Dedifferentiated amniotic fluid mesenchymal stem cell (primary cell): ENCODE results near the gene TRIM2.
A peak's percentile ranks its signal among the peaks of the same experiment; 100 is the strongest.
"Not testable (repeated sequence)": the region's sequence is repeated elsewhere in the genome, so short reads cannot be mapped to it uniquely, and the experiment has no call there.

Experiments used
- DNase-seq: peaks from one replicate; pipeline ENCODE4 v3.0.0-alpha.2; 2016; ENCODE audit errors: extremely low spot score

The TRIM2 gene

DNA sequence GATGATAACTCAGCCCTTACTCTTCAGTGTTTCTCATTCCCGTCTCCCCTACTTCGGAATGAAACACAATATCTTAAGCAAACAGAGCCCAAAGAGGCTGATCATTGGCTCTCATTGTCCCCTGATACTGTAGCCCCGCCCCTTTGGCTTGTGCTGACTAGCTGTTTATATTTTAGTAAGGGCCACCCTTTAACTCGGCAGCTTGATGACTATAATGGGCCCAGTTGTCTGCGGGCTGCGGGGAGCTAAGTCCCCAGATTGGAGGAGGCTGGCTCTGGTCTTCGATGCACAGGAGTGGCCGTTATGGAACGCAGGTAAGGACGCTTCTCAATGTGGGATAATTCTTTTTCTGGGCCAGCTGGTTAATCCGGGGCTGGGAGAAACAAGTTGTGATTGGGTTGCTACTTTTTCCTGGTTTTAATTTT, at the start of gene TRIM2:
Gene TRIM2 (plus strand): TSS at position 197 of the 425 bp plus-strand sequence. CDS start 88 bp downstream, at position 285.
- no peak for DNase-seq

DNA sequence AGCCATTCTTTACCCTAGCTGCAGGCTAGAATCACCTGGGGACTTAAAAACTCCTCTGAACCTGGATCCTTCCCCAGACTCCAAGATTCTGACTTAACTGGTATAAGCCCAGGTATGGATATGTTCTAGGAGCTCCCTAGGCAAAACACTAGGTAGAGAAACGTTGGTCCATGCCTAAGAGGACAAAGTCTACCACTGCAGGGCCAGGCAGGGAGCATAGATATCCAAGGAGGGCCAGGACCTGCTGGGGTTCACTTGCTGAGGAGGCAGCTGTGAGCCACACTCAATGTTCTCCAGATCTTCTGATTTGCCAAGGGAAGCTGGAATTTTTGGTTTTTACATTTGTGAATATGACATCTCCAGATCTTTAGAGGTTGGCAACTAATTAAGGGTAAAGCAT, 48.6 kb upstream of the TRIM2 start:
- DNase-seq: no peak

GRCh38 chr4:153156263-153156662, 48.0 kb upstream of the TRIM2 start:
- no peak for DNase-seq

- no peak for DNase-seq
Observed at GRCh38 chr4:153156721-153157120, 47.5 kb upstream of the TRIM2 start.

DNA sequence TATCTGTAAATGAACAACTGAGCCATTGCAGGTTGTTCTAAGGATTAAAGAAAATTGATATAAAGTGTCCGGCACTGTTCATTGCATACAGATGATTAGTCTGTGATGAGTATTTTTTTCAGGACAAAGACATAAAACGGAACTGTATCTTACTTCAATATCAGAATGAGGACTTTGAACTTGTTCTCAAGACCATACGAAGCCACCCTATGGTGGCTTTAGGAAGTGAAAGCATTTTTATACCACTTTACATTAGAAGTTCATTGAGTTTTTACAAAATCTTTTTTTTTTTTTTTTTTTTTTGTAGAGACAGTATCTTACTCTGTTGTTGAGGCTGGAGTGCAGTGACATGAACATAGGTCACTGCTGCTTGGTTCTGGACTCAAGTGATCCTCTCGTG, 45.2 kb upstream of the TRIM2 start:
- no peak for DNase-seq

- peak; percentile 50 for DNase-seq
Observed at GRCh38 chr4:153159728-153160221, 44.5 kb upstream of the TRIM2 start.

DNA sequence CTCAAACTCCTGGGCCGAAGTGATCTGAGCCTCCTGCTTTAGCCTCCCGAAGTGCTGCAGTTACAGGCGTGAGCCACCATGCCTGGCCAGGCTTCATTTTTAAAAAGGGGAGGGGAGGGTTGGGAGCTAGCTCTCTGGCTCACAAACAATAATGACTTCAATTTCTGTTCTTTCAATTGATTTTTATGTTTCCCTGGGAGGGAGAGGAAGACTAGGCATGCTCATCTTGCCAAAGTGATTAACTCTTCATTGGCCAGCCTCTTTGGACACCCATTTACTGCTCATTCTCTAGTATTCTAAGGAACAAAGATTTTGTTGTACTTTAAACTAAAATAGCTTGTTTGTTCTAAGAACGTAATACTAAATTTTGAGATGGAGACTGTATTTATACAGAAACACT, 43.4 kb upstream of the TRIM2 start:
- DNase-seq: no peak

GRCh38 chr4:153161226-153161963, 42.8 kb upstream of the TRIM2 start:
- DNase-seq: no peak

- DNase-seq: not testable (repeated sequence)
Observed at GRCh38 chr4:153165236-153165635, 39.0 kb upstream of the TRIM2 start.

GRCh38 chr4:153166716-153167501, 37.3 kb upstream of the TRIM2 start:
- no peak for DNase-seq

DNA sequence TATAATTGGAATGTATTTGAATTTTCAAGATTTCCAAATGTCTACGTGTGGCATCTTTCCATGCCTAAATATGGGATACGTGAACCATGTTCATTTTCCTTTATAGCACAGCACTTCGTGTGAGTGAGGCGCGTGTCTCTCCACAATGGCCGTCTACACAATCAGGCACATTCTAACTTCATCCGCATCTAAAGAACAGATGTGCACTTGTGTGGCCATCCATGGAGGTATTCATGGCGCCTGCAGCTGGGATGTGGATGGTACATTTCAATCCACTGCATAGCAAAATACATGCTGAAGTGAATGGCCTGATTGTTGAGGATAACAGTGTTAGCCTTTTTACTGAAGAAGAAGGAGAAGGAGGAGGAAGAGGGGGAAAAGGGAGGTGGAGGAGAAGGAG, 34.5 kb upstream of the TRIM2 start:
- no peak for DNase-seq

GRCh38 chr4:153170407-153170806, 33.8 kb upstream of the TRIM2 start:
- no peak for DNase-seq

DNA sequence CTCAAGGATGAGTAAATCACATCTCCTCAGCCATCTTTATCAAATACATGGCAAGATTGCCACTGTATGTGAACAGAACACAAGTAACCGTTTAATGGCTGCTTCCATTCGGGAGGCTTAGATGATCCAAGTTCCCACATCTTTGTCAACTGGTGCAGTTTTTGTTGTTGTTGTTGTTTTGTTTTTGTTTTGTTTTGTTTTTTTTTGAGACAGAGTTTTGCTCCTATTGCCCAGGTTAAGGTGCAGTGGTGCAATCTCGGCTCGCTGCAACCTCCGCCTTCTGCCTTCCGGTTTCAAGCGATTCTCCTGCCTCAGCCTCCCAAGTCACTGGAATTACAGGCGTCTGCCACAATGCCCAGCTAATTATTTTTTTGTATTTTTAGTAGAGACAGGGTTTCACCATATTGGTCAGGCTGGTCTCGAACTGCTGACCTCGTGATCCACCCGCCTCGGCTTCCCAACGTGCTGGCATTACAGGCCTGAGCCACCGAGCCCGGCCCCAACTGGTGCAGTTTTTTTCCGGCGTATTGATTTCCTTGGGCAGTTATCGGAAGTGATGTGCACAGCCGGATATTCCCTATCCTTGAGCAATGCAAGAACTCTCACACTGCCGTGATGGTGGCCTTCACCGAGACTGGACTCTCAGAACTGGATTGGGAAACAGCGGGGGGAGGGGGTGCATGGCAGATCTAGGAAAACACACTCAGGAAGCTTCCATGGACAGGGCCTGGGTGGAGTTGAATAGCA, 29.2 kb upstream of the TRIM2 start:
- no peak for DNase-seq

GRCh38 chr4:153176938-153177337, 27.3 kb upstream of the TRIM2 start:
- no peak for DNase-seq

DNA sequence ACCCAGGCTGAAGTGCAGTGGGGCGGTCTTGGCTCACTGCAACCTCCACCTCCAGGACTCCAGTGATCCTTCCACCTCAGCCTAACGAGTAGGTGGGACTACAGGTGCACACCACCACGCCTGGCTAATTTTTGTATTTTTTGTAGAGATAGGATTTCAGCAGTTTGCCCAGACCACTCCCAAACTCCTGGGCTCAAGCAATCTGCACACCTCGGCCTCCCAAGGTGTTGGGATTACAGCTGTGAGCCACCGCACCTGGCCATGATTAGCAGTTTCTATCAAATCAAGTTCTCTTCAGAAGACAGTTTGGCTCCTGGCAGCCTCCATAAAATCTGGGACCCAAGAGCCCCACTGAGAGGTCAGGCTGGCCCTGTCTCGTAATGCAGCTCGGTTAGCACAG, 26.4 kb upstream of the TRIM2 start:
- no peak for DNase-seq

DNA sequence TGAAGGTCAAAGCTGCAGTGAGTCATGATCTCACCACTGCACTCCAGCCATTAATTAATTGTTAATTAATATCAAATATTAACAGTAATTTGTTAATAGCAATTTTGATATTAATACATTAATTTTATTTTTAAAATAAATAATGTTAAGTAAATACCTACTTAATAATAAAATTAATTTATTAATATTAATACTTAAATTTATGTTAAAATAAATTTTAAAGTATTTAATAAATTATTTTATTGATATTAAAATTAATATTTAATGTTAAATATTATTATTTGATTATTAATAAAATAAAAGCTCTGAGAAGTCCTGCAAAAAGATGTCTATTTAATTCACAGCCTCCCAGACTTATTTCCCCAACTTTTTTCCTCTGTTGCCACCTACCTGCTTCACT, 25.1 kb upstream of the TRIM2 start:
- no peak for DNase-seq

GRCh38 chr4:153181293-153181692, 22.9 kb upstream of the TRIM2 start:
- no peak for DNase-seq

DNA sequence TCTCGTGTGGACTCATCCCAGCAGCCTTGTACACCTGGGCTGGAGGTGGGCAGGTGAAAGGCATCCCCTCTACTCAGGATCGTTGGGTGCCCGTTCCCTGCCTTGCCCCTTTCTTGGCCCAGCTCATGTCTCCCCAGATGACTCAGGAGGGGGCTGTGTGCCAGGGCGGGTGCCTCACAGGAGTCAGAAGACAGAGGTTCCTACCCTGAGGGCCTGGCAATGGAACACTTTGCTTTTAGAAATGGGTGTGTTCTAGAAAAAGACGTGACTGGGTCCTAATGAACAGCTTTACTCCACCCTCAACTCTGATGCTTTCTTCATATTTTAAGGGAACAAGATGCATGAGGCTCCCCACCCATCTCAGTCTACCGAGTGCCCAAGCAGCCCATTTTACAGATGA, 22.5 kb upstream of the TRIM2 start:
- DNase-seq: no peak

- DNase-seq: no peak
Observed at GRCh38 chr4:153183146-153183545, 21.1 kb upstream of the TRIM2 start.

- no peak for DNase-seq
Observed at GRCh38 chr4:153185331-153185852, 18.9 kb upstream of the TRIM2 start.

GRCh38 chr4:153186046-153186728, 18.1 kb upstream of the TRIM2 start:
- DNase-seq: no peak
